Measurements from ENCODE around the gene PPP2R2D.
"Not testable (repeated sequence)": the region's sequence is repeated elsewhere in the genome, so short reads cannot be mapped to it uniquely, and the experiment has no call there.

The PPP2R2D gene

DNA sequence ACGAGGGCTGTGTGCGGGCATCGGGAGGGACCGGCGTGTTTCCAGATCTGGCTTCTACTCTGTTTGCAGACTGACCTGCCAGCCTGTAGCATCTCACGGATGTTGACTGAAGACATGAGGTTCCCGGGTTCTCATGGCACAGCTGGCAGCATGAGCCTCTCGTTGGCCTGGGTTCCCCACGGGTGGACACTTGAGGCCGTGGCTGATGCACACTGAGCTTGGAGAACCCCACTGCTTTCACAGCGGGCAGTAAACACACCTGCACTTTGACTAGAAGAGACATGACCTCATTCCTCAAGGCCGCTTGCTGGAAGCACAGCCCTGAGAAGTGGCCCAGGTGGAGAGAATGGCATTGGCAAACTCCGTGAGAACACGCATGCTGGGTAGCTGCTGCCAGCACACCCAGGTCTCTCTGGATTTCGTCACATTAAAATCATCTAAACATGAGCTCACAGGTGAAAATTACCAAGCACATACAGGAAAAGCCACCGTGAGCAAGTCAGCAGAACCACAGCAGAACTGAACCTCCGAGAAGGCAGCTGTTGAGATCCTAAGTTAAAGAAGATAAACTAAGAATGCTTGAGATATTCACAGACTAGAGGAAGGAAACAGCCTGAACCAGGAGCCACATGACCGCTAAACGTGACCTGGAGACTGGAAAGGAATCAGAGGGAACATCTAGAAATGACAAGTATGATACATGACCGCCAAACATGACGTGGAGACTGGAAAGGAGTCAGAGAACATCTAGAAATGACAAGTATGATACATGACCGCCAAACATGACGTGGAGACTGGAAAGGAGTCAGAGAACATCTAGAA is 48.4 kb downstream of the PPP2R2D start:
- no peak for DNase-seq (ENCODE audit: low read depth)

DNA sequence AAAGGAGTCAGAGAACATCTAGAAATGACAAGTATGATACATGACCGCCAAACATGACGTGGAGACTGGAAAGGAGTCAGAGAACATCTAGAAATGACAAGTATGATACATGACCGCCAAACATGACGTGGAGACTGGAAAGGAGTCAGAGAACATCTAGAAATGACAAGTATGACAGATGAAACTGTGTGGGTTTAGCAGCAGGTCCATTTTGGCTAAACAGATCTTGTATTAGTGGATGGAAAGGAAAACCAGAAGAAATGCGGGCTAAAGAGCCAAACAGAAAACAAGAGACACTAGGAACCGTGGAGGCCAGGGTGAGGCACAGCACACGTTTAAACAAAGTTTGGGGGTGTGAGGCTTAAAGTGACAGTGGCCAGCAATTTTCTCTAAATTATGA is 49.1 kb downstream of the PPP2R2D start:
- DNase-seq (ENCODE audit: low read depth), result not testable (repeated sequence)

DNA sequence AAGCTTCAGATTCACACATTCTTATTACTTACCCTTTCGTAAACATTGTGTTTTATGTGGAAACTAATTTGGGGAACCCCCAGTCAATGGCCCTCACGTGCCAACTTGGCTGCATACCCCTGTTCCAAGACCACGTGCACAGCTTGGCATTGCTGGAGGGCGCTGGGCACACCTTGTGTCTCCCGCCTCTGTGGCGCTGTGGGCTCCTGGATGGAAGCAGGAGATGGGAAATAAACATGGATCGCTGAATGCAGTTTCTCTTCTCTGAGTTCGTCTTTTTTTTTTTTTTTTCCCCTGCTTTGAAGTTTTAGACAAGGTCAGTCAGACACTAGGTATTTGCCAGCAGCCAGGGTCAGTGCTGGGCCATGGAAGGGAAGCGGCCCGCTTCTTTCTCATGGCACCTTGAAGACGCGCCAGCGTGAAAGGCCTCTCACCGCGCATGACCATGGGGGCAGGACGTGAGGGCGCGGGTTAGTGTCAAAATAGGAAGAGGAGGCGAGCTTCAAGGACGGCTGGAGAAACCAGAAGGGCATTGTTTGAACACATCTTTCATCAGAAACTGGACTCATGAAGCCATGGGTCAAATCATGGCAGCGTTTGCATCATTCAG is 53.7 kb downstream of the PPP2R2D start:
- no peak for DNase-seq (ENCODE audit: low read depth)

DNA sequence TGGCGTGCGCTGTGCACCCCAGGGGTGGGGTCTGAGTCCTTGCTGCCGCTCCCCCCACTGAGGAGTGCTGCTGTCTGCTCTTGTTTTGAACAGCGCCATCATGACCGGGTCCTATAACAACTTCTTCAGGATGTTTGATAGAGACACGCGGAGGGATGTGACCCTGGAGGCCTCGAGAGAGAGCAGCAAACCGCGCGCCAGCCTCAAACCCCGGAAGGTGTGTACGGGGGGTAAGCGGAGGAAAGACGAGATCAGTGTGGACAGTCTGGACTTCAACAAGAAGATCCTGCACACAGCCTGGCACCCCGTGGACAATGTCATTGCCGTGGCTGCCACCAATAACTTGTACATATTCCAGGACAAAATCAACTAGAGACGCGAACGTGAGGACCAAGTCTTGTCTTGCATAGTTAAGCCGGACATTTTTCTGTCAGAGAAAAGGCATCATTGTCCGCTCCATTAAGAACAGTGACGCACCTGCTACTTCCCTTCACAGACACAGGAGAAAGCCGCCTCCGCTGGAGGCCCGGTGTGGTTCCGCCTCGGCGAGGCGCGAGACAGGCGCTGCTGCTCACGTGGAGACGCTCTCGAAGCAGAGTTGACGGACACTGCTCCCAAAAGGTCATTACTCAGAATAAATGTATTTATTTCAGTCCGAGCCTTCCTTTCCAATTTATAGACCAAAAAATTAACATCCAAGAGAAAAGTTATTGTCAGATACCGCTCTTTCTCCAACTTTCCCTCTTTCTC is 55.0 kb downstream of the PPP2R2D start:
- no peak for DNase-seq (ENCODE audit: low read depth)

DNA sequence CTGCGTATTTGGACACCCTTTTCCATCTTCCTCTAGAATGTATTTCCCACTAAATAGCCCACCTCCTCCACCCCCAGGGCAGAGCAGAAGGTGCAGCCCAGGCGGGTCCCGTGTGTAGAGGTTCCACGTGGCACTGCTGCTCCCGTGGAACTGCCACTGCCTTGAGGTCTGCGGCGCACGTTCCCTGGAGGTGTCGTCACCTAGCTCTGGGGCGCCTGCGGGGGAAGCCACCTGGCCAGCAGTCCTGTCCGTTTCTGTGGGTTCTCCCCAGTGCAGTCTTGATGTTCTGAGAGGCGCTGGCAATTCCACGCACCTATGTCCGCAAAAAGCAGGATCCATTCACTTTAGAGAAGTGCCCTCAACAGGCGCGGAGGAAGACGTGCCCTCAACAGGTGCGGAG is 59.0 kb downstream of the PPP2R2D start:
- no peak for DNase-seq (ENCODE audit: low read depth)

DNA sequence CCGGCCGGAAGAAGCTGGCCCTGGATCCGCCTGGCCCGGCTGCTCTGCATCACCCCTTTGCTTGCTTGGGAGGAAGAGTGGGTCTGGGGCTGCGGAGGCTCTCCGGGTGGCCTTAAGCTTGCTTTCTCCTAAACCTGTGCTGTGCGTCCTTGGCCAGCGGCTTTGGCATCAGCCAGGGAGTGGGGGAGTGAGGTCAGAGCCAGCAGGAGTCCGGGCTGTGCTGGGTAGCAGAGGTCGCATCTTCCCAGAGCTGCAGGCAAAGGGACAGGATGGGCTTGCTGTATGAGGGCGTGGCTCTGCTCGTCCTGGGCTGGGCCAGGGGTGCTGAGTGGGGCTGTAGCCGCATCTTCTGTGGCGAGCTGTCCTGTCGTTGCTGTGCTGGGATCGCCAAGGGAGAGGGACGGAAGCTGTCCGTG is 59.8 kb downstream of the PPP2R2D start:
- no peak for DNase-seq (ENCODE audit: low read depth)

DNA sequence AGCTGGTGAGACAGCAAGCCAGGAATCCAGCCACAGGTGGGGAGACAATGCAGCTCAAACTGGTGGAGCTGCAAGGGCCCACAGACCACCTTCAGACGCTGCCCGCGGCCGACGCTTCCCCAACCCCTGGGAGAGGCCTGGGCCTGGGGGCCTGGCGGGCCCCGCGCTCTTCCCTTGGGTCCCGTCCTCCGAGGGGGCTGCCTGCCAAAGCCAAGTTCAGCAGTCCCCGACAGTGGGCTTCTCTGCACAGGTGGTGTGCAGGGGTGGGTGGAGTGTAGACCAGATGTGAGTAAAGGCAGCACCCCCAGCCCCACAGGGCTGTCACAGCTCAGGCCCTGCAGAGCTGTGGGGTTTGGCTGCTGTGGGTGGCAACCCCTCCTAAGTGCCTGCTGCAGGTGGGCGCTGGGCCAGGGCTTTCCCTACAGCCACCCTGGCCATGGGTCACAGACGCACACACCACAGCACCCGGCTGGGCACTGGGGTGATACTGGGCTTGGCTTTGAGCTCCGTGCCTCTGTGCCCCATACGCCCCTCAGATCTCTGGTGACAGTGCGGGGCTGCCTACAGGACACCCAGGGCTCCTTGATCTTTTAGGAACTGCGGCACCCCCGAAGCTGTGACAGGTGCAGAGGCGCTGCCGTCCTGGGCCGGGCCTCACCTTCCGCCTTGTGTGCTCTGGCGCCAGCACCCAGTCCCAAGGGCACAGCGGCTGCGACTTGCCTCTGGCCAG is 60.4 kb downstream of the PPP2R2D start:
- no peak for DNase-seq (ENCODE audit: low read depth)

DNA sequence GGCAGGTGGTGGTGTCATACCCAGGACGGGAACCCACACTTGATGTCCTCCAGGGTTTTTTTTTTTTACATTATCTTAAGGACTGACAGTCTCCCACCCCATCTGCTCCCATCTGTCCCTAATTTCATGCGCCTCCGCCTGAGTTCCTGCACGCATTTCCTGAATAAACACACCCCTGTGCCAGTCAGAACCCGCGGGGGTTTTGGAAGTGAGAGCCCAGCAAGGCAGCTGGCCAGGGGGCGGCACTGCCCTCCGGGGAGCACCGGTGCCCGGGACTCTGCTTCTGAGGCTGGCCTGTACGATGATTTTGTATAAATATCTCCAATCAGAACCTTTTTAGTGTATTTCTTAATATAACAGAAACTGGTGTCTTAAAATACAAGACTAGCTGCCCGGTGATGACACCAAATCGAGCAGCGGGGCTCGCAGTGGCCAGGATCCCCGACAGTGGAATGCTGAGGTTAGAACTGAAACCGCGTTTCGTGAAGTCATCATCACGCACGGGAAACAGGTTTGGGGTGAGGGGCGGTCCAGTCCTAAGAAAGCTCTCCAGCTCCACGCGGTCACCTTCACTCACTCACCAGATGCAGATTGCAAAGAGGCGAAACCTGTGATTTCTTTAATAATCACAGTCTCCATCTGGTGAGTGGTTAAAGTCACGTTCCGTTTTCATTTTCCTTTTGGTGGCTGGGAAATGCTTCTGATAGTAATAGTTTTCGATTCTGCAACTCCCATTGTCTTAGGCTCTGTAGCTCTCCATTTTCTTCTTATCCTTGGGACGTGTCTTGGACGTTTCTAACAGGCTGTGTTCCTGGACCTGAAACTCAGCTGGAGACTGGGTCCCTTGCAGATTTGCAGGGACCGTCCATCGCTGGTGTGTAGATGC is 61.2 kb downstream of the PPP2R2D start:
- DNase-seq (ENCODE audit: low read depth), result peak; percentile 54

DNA sequence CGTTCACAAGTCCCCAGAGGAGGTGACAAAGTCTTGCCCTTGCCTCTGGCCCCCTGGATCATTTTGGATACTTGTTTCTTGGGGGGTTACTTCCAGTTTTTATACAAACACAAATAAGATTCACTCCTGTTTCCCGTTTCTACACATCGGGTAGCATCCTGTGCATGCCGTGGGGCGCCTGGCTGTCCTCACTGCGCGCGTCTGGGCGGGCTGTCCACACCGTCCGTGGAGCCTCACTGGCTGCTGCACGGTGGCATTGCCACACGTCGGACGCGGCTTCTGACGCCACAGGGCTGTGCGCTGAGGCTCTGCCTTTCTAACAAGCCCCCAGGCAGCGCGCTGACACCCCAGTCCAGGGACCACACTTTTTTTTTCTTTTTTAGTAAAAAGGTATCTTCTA is 62.5 kb downstream of the PPP2R2D start:
- DNase-seq (ENCODE audit: low read depth), result no peak

DNA sequence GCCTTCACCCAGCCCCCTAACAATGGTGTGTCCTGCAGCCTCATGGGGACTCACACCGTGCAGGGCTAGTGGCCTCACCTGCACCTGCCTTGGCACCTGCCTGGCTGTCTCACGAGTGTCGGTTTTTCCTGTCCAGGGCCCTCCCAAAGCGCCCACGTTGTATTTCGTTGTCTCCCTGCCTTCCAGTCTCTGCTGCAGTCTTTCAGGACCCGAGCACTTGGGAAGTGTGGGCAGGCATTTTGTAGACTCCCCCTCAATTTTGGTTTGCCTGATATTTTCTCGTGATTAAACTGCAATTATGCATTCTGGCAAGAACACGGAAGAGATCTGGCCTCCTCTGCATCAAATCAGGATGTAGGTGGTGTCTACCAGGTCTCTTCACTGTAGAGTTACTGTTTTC is 63.0 kb downstream of the PPP2R2D start:
- DNase-seq (ENCODE audit: low read depth), result no peak

DNA sequence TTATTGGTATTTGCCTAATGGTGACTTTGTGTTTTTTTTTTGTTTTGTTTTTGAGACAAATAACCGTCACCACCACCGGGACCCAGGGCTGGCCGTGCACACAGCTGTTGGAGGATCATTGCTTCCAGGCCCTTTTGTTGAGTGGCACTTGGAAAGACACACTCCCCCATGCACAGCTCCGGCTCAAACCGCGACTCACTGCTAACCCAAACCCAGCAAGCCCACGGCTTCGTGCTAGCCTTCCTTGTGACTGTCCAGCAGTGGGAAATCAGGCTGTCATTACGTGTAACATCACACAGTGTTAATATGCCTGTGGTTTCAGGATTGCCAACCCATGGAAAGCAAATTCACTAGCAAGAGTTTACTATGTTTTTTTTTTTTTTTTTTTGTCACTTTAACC is 63.5 kb downstream of the PPP2R2D start:
- DNase-seq (ENCODE audit: low read depth), result no peak

DNA sequence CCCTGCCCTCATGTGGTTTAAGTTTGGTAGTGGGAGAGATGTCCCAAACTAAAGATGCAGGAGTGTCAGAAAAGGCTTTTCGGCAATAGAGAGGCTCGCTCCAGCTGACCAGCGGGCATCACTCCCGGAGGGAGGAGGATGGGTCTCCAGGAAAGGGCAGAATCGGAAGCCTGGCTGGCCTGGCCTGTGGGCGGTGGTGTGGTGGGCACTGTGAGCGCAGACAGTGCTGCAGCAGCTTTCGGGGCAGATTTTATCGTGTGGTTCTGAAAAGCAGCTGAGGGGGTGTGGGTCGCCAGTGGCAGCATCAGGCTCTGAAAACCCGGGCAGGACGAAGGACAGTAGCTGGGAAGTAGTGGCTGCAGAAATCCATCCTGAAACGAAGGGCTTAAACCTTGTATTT is 68.1 kb downstream of the PPP2R2D start:
- no peak for DNase-seq (ENCODE audit: low read depth)

DNA sequence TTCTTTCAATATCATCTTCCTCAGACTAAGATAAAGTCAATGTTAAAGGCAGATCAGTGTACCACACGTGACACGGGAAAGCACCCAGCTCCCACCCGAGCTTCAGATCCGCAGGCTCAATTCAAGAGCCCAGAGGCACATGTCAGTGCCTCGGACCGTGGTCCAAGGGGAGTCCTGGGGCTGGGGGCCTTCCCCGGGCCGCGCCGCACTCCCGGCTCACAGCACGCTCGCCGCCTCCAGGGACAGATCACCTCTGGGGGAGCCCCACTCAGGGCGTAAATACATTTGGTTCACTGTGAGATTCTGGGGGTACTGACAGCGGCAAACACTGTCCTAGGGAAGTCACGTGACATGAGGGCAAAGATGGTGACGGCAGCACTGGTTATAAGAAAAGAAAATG is 70.1 kb downstream of the PPP2R2D start:
- no peak for DNase-seq (ENCODE audit: low read depth)

DNA sequence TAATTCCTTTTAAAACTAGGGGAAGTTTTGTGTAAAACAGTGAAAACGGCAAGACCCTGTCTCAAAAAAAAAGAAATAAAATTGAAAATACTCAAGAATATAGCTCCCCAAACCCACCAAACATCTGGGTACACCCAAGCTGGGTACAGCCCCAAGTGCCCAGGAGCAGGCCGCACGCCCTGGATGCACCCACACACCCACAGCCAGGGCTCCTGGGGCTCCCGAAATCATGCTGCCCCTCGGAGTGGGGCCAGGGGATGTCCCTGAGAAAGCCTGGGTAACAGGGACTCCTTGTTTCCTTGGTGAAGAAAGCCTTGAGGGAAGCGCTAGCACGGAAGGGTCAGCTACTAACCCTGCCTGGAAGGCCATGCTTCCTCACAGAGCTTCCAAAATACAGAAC is 70.8 kb downstream of the PPP2R2D start:
- no peak for DNase-seq (ENCODE audit: low read depth)

DNA sequence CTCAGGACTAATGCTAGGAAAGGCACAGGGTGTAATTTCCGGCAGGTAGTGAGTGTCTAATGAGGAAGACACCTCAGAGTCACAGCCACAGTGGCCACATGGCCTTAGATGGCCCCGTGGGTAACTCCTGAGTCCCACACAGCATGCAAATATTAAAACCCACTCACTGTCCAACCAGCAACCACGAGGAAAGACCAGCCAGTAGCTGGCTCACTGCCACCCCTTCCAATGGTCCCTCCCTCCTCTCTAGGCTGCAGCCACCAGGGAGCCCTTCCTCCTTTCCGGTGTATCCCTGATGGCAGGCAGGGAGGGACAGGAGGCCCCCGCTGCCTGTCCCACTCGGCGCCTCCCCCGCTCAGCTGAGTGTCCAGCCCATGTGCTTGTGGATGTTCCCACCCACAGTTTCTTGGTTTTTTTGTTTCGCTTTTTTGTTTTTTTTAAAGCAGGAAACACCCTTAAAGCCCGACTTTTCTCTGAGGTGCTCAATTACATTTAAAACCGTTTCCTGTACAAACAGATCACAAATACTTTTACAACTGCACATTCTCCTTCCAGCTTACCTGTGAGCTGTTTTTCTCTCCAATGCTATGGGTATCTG is 71.8 kb downstream of the PPP2R2D start:
- DNase-seq (ENCODE audit: low read depth), result peak; percentile 18

DNA sequence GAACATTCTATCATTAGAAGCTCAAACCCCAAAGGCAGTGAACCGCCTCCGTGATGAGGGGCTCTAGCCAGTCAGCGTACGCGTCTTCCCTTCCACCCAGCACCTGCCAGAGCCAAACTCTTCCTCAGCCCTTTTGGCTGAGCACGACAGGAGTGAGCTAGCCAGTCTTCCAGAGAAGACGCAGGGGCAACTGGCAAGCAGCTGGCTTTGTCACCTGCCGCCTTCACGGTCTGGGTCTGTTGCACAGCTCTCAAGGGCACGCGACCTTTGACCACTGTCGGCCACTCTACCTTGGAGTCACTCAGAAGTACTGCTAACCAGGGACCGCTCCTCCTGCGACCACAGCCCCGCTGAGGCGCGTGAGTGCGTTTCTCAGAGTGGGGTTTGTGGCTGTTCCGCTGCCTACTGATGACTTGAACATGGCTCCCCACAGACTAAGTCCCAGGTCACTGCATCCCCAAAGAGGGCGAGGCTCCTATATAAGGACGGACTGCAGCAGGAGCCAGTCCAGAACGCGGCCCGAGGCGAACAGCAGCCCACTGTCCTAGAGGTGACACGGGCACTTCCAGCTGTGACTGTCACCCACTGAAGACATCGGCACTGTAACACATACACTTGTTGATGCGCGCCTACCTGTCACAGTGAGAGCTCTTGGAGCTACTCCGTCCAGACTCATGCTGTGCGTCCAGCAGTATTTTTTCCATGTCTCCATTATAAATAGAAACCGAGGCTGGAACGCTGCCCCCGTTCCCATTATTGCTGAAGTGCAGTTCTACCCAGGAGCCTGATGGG is 72.5 kb downstream of the PPP2R2D start:
- DNase-seq (ENCODE audit: low read depth), result no peak

DNA sequence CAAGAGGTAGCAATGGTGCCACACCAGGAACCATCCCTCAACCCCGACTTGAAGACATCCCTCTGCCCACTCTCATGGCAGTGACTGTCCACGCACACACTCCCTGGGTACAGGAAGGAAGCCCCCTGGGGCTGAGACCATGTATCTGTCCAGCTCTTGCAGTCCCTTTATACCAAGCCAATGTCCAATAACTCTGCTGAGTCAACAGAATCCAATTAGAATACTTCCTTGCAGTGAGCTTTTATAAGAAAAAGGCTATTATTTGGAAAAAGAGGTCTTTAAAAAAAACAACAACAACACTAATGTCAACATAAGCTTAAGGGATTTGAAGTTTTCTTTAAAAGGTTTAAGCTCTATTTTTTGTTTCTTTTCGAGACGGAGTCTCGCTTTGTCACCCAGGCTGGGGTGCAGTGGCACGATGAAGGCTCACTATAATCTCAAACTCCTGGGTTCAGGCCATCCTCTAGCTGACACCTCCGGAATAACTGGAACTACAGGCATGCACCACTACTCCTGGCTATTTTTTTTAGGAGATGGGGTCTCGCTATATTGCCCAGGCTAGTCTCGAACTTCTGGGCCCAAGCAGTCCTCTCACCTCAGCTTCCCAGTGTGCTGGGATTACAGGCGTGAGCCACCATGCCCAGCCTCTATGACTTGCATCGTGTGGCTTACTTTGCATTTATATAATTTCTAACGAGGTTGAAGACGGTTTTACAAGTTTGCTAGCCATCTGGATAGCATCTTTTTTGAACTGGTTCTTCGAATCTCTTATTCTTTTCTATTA is 73.4 kb downstream of the PPP2R2D start:
- DNase-seq (ENCODE audit: low read depth), result no peak

DNA sequence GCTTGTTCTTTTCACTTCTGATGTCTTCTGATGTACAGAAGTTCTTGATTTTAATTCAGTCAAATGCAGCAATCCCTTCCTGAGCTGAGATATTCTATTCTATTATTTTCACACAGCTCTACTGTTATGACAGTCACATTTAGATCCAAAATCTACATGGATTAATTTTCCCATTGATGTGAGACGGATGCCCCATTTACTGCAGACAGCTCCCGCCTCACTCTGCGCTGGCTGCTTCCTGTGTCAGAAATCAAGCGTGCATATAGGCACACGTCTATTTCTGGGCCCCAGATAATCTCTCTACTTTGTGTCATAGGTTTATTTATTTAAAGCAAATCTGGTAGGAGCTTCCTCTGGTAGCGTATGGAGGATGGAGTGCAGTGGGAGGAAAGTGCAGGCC is 74.2 kb downstream of the PPP2R2D start:
- no peak for DNase-seq (ENCODE audit: low read depth)

DNA sequence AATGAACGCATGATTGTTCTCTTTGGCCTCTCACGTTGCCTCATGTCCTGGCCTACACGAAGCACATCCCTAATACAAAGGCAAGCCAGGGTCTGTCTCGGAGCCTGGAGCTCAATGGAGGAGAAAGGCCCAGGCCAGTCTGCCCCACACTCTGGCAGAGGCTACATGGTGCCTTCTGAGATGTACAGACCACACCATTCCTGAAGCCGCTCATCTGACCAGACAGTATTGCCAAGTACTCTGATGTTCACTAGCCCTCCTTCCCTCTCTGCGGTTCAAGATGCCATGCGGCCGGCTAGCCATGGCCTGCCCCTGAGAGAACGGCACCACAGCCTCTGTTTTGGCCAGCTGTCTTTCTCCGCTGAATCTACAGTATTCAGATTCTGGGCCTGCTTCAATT is 75.0 kb downstream of the PPP2R2D start:
- no peak for DNase-seq (ENCODE audit: low read depth)
